Natural killer cell (primary cell): ENCODE results near the gene LAMA4. TPM values are rescaled to one million over a fixed set of nuclear protein-coding genes. Genes with fewer than 3 reads are reported as not detected.

Source experiments
- ATAC-seq, 3 donors: fragments of 150-1000 bp in 2 of 3; fragments of 200-7000 bp in 1 of 3; cut with Tn5 transposase; 1 replicate in 1 of 3; 2 replicates in 2 of 3; pipeline ENCODE4 v1.10.0; 2021; ENCODE audit warnings: mild to moderate bottlenecking in 2 of 3, moderate library complexity in 2 of 3
- DNase-seq, 2 donors: peaks; one replicate each; pipeline versions ENCODE4 v3.0.0 to v3.0.0-alpha.2; 2013 to 2021; ENCODE audit warnings: mixed read lengths in 1 of 2
- H3K27ac ChIP-seq: one replicate; pipeline ENCODE4 v1.5.1; 2013; ENCODE audit warnings: mild to moderate bottlenecking, low read length
- H3K27me3 ChIP-seq: one replicate; pipeline ENCODE4 v1.6.1; 2013; ENCODE audit warnings: low read length; ENCODE audit not compliant: control insufficient read depth, insufficient read depth
- H3K36me3 ChIP-seq: one replicate; pipeline ENCODE4 v1.6.1; 2013; ENCODE audit warnings: low read length; ENCODE audit not compliant: control insufficient read depth, insufficient read depth
- H3K4me1 ChIP-seq: one replicate; pipeline ENCODE4 v1.6.1; 2013; ENCODE audit warnings: low read length; ENCODE audit not compliant: control insufficient read depth, insufficient read depth
- H3K4me3 ChIP-seq: one replicate; pipeline ENCODE4 v1.5.1; 2013; ENCODE audit warnings: low read length
- H3K9me3 ChIP-seq: one replicate; pipeline ENCODE4 v1.6.1; 2013; ENCODE audit warnings: low read length; ENCODE audit not compliant: control insufficient read depth, insufficient read depth
- H3K27ac Mint-ChIP-seq, 2 donors: one replicate each; pipeline ENCODE4 v1.8.0; 2022; ENCODE audit warnings: mild to moderate bottlenecking in 2 of 2, mixed read lengths in 2 of 2, moderate library complexity in 1 of 2
- H3K27me3 Mint-ChIP-seq, 2 donors: one replicate each; pipeline ENCODE4 v1.8.0; 2022; ENCODE audit warnings: low read depth in 2 of 2, mixed read lengths in 2 of 2
- H3K36me3 Mint-ChIP-seq: one replicate; pipeline ENCODE4 v1.8.0; 2022; ENCODE audit warnings: mixed read lengths
- H3K4me1 Mint-ChIP-seq, 2 donors: one replicate each; pipeline ENCODE4 v1.8.0; 2022; ENCODE audit warnings: mixed read lengths in 2 of 2
- H3K4me3 Mint-ChIP-seq: one replicate; pipeline ENCODE4 v1.8.0; 2022; ENCODE audit warnings: mild to moderate bottlenecking, moderate library complexity, mixed read lengths
- H3K9me3 Mint-ChIP-seq, 2 donors: one replicate each; pipeline ENCODE4 v1.8.0; 2022; ENCODE audit warnings: mixed read lengths in 2 of 2
- WGBS: methylation state at CpG from one replicate; pipeline ENCODE4 v1.1.7; 2013; ENCODE audit warnings: missing lambda C conversion rate; ENCODE audit not compliant: insufficient coverage; 5-methylcytosine and 5-hydroxymethylcytosine counted together
- intact Hi-C: fragments of 100-400 bp; cut with micrococcal nuclease; formaldehyde crosslinking; loops from one replicate; pipeline ENCODE4 v1.14.2; 2022
- total RNA-seq, 4 donors: library from RNA; stranded (reverse); fragments of 120-200 nt in 1 of 4; gene quantifications; one replicate each; pipeline versions ENCODE4 v1.2.3 to v1.2.4, GENCODE V29; 2013 to 2022
- TF ChIP-seq, protein P1 (sequence below): fragments of 200-600 bp; IDR thresholded peaks from one replicate; pipeline ENCODE4 v1.8.0; 2022; ENCODE audit warnings: antibody characterized with exemption

LAMA4 gene
- total RNA-seq, 3 donors from 2014 or later (not counting 1 experiment from before 2014, with no cell fraction given): not detected

DNA sequence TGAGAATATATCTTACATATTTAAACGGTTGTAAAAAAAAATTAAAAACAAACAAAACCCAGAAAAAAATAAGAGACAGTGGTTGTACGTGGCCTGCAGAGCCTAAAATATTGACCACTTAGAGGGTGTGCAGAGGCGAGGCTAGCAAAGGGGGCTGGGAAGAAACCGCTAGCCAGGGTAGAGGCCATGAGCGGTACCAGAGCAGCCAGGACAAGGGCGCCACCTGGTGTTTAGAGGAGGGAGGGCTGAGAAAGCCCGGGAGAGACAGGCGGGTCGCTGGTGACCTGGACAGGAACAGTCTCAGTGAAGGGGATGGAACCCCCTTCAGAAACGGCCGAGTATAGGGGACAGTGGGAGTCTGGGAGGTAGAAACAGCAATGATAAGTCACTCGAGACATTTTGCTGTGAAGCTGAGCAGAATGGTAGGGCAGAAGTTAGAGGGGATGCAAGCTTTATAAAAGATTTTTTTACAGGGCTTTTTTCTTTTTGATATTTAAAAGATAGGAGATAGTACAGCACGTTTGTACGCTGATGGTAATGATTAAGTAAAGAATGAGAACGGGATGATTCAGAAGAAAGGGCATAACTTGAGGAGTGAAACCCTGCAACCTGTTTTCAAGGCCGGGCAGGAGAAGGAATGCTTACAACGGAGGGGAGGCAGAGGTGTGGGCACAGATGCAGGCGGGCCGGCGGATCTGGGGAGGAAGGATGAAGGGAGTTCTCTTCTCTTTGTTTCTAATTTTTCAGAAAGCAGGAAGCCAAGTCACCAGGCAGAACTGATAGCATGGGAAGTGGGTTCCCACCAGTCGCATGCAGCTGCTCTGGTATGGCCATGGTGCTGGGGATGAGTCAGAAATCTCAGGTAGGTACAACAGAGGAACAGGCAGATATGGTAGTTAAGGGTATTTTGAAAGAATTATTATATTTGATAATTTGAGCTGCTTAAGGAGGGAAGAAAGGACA lies 90.8 kb downstream of the LAMA4 start:
- H3K27ac Mint-ChIP-seq: no peak overlapping the region
- Histone ChIP-seq H3K4me3 (no peak overlapping the region), H3K4me1 (peaks cover 4% of the 10 kb centered on the region), H3K36me3 (no peaks in the 10 kb centered on the region), H3K27me3 (peaks cover 9% of the 10 kb centered on the region), H3K9me3 (no peaks in the 10 kb centered on the region), H3K27ac (no peak overlapping the region)
- peaks cover 52 to 74% of the 10 kb centered on the region in 2 donors for H3K27me3 Mint-ChIP-seq
- TF ChIP-seq, protein P1, sequence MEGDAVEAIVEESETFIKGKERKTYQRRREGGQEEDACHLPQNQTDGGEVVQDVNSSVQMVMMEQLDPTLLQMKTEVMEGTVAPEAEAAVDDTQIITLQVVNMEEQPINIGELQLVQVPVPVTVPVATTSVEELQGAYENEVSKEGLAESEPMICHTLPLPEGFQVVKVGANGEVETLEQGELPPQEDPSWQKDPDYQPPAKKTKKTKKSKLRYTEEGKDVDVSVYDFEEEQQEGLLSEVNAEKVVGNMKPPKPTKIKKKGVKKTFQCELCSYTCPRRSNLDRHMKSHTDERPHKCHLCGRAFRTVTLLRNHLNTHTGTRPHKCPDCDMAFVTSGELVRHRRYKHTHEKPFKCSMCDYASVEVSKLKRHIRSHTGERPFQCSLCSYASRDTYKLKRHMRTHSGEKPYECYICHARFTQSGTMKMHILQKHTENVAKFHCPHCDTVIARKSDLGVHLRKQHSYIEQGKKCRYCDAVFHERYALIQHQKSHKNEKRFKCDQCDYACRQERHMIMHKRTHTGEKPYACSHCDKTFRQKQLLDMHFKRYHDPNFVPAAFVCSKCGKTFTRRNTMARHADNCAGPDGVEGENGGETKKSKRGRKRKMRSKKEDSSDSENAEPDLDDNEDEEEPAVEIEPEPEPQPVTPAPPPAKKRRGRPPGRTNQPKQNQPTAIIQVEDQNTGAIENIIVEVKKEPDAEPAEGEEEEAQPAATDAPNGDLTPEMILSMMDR: peak; percentile 91
- DNase-seq (peak; percentile 66 to 84), ATAC-seq (peak; percentile 88 to 99 (median 99))
- intact Hi-C loops: loop anchor here (1.0 to 2.0 kb wide), 2 partner anchors 77 to 453 kb away; partner anchors contain the start of genes FAM229B and TUBE1
- H3K4me1 Mint-ChIP-seq: peaks cover 6 to 7% of the 10 kb centered on the region in 2 donors
- 5% methylated on average over 20 of the region's 21 CpGs for WGBS
- no peak overlapping the region for H3K4me3 Mint-ChIP-seq
- no peaks in the 10 kb centered on the region for H3K9me3 Mint-ChIP-seq
- H3K36me3 Mint-ChIP-seq: no peaks in the 10 kb centered on the region

DNA sequence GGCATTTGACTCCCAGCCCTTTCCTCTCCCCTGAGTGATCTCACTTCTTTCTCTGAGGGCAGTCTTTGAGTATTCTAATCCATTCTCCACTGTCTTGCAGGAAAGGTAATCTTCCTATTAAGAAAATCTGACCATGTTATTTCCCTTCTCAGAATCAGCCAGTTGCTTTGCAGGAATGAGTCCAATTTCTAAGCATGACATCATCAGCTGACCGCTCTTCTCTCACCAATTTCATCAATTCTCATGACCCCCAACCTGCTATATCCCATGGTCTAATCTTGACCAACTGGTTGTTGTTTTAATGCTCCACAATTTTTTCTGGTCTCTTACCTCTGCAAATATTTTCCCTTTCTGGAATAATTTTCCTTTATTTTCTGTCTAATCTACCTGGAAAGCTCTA lies 93.6 kb downstream of the LAMA4 start:
- no peaks in the 10 kb centered on the region for H3K9me3 ChIP-seq
- Mint-ChIP-seq H3K4me1 (peaks cover 6 to 7% of the 10 kb centered on the region in 2 donors), H3K27ac (no peak overlapping the region), H3K9me3 (no peaks in the 10 kb centered on the region), H3K27me3 (peaks cover 53 to 61% of the 10 kb centered on the region in 2 donors), H3K4me3 (no peak overlapping the region), H3K36me3 (no peaks in the 10 kb centered on the region)
- peaks cover 9% of the 10 kb centered on the region for H3K27me3 ChIP-seq
- peaks cover 4% of the 10 kb centered on the region for H3K4me1 ChIP-seq
- DNase-seq (no peak), ATAC-seq (no peak)
- intact Hi-C loops: no loop called here
- no peak overlapping the region for H3K27ac ChIP-seq
- no peak overlapping the region for H3K4me3 ChIP-seq
- TF ChIP-seq, protein P1: no peak
- no peaks in the 10 kb centered on the region for H3K36me3 ChIP-seq
- 94% methylated on average over 1 of the region's 1 CpG for WGBS

DNA sequence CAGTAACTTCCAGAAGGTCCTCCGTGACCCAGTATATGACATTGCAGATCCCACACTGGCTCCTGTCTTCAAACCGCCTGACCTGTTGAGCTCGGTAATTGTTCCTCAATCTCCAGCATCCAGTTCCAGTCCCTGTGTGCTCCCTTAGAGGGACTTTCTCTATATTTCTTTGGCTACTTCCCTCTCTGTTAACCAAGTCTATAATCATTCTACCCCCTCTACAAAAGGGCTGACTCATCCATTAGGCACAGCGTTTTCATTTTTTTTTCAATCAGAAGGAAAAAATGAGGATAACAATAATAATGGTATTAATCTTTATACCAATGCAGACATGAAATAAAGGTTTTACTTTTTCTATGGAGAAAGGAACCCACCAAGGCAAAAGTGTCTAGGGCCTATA lies 97.7 kb downstream of the LAMA4 start:
- ATAC-seq: no peak
- no peak for DNase-seq
- H3K4me3 ChIP-seq: no peak overlapping the region
- no peak overlapping the region for H3K4me3 Mint-ChIP-seq
- no peaks in the 10 kb centered on the region for H3K9me3 ChIP-seq
- H3K27ac Mint-ChIP-seq: no peak overlapping the region
- H3K4me1 ChIP-seq: no peaks in the 10 kb centered on the region
- TF ChIP-seq, protein P1: no peak
- 96% methylated on average over 3 of the region's 4 CpGs for WGBS
- peaks cover 3% of the 10 kb centered on the region for H3K27me3 ChIP-seq
- no peaks in the 10 kb centered on the region for H3K36me3 Mint-ChIP-seq
- no peaks in the 10 kb centered on the region for H3K9me3 Mint-ChIP-seq
- no peaks in the 10 kb centered on the region for H3K36me3 ChIP-seq
- no peak overlapping the region for H3K27ac ChIP-seq
- intact Hi-C loops: no loop called here
- no peaks in the 10 kb centered on the region for H3K4me1 Mint-ChIP-seq
- H3K27me3 Mint-ChIP-seq: peaks cover 32 to 59% of the 10 kb centered on the region in 2 donors
